Measurements from ENCODE around the gene FHOD3.
"Not testable (repeated sequence)": the region's sequence is repeated elsewhere in the genome, so short reads cannot be mapped to it uniquely, and the experiment has no call there.

The FHOD3 gene

DNA sequence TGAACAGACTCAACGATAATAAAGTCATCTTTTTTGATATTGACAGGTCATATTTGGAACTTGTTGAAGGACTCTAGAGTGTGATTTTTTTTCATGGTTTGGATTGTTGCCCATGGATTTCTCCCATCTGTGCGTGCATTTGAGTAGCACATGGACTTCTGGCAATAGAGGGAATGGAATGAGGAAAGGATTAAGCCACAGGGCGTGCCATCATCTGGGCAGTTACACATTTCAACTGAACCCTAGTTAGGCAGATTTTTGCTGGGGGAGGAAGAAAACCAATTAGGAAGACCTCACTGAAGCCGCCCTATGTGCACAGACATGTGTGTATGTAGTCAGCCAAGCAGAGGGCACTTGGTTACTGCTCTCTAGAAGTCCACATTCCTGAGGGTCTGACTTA lies 458.7 kb downstream of the FHOD3 start:
- no peak for DNase-seq (ENCODE audit: low read depth)

DNA sequence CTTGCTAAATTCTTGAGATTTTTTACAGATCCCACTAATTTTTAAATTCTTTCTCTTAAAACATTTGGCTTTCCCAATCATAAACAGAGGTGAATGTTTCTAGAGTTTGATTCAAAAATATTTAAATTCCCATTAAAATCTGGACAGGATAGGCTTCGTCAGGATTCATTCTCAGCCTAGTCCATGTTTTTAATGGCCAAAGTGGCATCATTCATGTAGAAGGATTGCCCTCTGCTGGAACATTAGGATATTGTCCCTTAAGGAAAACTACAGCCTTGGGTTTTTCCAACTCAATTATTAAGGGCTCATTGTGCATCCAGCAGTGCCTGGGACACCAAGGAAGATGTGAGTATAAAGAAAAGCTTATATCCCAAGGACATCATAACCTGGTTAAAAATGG lies 459.6 kb downstream of the FHOD3 start:
- no peak for DNase-seq (ENCODE audit: low read depth)

DNA sequence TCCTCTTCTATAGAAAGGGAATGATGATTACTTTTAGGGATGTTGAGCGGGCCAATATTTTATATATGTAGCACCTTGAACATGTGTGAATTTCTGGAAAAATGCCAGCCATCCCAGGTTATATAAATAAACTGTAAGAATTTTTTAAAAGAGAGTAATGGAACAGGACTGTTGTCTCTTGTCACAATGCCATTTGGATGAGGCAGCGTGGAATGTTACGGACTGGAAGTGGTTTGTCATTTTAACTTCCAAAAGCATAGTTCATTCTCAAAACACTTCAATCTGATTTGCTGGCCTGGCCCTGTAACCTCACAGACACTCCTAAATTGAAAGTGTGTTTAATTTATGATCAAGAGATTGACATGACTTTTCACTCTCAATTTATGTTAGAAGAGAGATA lies 460.5 kb downstream of the FHOD3 start:
- DNase-seq (ENCODE audit: low read depth), result no peak

DNA sequence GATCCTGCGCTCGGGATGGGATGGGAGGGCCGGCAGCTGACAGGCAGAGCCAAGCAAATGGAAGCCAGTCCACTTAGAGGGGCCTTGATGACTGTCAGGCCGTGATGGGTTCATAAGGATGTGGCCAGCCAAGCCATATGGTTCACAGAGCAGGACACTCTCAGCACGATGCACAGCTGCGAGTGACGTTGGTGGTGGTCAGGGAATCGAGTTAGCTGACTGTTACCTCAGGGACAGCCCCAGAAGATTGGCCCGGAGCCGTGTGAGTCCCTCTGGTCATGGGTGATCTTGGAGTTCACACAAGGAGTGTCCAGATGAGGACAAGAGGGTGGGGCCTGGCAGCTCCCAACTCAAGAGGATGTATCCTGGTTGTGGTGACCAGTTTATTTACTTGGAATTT lies 461.1 kb downstream of the FHOD3 start:
- DNase-seq (ENCODE audit: low read depth), result no peak

DNA sequence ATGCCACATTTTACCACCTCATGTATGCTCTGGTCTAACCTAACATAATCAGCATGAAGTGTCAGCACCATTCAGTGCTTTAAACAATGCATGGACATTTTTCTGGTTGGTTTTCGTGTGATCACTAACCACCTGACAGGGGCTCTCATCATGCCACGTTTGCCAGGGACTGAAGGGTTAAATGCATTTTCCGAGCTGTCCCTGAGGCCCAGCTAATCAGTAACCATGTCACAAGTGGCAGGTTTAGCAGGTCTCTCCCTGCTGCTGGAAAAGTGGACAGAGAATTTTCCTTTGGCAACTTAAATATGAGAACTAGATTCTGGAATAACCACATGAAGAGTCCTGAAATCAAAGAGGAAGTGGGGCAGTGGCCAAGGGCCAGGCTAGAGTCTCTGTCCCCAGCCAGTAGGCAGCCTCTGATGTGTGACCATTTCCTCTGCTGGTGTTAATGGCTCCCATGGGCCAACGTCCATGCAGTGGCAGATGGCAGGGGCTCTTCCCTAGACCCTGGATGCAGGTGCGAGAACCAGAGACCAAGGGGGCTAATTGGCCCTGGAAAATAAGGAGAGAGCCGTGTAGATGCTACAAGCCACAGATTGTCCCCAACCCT lies 461.8 kb downstream of the FHOD3 start:
- no peak for DNase-seq (ENCODE audit: low read depth)

DNA sequence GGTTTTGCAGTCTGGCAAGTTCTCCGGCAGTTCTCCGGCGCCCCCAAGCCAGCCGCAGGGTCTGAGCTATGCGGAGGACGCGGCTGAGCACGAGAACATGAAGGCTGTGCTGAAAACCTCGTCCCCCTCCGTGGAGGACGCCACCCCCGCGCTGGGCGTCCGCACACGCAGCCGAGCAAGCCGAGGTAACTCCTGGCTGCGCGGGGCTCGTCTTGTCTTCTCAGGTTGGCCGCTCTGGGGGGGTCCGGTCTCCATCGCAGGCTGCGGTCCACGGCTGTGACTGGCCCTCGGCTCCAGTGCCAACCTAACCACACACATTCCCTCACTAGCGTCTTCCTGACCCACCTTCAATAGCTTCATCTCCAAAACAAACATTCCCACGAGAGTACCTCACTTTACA lies 463.1 kb downstream of the FHOD3 start:
- DNase-seq (ENCODE audit: low read depth), result no peak

DNA sequence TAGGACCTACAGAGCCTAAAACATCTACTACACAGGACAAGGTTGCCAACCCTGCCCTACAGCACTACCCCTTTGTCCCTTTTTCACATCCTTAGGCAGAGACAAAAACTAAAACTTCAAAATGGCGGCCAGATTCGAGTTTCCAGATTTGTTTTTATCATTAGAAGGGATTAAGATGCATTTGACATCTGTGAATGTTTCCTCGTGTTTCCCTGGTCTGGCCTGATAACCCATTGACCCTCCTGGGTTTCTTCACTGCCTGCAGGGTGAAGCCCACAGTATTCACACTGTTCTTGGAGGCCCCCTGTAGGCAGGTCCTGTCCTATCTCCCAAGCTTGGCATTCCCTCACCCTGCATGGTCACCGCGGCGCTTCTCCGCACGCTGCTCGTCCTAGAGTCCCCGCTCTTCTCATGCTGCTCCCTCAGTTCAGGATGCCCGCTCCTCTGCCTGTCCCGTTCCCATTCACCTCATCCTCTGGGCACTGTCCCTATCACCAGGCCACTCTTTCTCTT lies 463.7 kb downstream of the FHOD3 start:
- DNase-seq (ENCODE audit: low read depth), result no peak

DNA sequence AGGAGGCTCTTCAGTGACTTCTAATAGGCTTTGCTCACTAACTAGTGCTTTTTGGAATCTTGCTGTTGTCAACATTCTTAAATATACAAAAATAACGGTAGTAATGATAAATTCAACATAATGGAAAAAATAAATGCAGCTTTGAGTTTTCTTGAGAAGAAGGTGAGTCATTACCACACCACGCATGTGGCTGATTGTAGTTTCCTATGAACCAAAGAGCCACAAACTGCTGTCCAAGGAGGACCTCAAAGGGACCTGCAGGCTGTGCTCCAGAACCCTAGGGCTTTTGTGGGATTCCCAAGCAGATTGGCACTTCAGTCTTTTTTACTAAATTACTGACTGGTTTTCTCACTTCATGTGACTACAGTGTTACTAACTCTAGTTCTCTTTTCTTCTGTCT lies 464.6 kb downstream of the FHOD3 start:
- no peak for DNase-seq (ENCODE audit: low read depth)

DNA sequence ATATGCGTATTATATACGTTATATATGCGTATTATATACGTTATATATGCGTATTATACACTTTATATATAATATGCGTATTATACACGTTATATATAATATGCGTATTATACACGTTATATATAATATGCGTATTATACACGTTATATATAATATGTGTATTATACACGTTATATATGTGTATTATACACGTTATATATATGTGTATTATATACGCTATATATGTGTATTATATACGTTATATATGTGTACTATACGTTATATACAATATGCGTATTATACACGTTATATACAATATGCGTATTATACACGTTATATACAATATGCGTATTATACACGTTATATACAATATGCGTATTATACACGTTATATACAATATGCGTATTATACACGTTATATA lies 465.5 kb downstream of the FHOD3 start:
- DNase-seq (ENCODE audit: low read depth), result not testable (repeated sequence)

DNA sequence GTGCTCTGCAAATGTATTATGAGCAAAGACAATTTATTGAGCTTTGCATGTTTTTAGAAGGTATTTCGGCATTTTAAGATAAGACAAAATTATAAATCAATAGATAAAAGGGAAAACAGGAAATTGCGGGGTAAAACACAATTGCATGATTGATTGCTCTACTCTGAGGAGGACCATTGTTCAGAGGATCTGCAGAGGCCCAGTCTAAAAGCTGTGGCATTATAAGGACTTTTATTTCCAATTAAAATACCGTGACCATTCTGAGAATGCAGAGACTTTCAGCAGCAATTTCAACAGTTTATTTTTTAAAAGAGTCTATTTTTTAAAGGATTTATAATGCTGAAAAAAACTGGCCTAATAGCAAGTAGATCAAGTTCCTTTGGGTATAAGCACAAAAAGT lies 469.3 kb downstream of the FHOD3 start:
- DNase-seq (ENCODE audit: low read depth), result no peak

DNA sequence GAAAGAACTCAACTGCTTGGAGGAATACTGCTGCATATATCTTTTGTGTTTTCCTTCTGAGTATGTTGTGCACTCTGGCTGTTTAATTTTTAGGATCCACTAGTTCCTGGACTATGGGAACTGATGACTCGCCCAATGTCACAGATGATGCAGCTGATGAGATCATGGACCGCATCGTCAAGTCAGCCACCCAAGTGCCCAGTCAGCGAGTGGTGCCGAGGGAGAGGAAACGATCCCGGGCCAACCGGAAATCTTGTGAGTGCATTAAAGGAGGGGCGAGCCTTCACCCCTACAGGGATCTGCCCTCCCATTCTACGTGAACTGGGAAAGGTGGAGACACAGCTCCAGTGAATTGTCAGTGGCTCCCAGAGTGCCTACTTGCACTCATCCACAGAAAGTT lies 471.7 kb downstream of the FHOD3 start:
- no peak for DNase-seq (ENCODE audit: low read depth)

DNA sequence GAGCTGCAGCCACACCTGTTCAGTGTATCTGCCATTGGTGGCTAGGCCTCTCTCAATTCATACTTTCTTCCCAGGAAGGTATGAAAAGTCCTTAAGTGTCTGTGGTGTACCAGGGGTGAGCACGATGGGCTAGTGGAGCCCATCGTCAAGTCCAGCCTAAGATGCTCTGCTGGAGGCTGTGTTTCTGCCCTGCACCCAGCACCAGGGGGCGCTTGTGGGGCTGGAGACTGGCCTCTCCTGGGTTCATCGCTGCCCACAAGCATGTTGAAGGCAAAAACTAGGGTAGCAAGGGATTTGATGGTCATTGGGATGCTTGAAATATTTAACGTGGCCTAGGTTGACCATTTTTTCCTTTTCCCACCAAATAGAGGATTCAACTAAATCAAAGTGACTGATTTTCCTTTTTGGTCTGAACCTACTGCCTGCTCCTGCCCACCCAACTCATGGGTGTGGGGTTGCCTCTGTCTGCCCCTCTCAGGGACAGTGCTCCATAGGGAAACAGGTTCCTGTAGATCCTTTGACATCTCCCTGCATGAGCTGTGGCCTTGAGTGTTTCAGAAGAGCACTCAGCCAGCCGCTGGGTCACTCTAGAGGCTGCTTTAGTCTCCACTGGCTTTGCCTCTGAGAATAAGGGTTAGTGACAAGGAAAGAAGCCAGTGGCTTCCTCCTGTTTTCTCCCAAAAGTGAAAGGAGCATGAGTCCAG lies 472.2 kb downstream of the FHOD3 start:
- DNase-seq (ENCODE audit: low read depth), result no peak

DNA sequence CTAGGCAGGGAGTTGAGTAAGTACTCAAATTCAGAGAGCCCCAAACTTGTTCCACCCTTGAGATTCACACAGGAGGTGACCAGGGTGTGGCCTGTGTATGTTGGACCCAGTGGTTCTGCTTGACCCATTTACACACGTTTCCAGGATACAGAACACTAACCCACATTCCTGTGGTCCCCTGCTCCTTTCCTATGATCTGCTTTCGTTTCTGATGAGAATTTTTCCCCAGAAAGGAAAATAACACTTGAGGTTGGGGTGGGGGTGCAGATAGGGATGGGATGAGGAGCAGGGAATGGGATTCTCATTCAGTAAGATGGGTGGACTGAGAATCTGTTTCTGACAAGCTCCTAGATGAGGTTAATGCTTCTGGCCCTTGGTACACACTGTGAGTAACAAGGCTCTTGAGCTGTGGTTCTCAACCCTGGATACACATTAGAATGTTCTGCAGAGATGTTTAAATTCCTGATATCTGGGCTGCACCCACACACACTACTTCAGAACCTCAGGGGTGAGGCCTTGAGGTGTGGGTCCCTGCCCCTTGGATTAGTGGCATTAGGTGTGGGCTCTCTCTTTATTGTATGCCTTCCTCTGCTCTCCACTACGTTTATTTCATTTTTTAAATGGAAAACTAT lies 472.9 kb downstream of the FHOD3 start:
- no peak for DNase-seq (ENCODE audit: low read depth)

DNA sequence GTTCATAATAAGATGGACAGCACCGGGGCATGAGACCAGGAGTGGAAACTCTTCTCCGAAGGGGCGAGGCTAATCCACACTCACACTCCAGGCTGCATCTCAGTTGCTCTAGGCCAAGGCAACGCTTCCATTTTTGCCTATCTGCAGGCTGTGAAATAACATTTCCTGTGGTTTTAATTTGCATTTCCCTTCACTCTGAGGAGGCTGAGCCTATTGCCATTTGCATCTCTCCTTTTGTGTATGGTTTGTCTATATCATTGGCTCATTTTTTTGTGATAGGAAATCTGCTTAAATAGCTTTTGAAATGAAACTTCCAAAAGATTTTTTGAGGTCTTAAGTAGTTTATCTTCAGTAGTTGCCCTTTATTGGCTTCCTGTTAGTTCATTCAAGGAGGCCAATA lies 473.7 kb downstream of the FHOD3 start:
- DNase-seq (ENCODE audit: low read depth), result no peak

DNA sequence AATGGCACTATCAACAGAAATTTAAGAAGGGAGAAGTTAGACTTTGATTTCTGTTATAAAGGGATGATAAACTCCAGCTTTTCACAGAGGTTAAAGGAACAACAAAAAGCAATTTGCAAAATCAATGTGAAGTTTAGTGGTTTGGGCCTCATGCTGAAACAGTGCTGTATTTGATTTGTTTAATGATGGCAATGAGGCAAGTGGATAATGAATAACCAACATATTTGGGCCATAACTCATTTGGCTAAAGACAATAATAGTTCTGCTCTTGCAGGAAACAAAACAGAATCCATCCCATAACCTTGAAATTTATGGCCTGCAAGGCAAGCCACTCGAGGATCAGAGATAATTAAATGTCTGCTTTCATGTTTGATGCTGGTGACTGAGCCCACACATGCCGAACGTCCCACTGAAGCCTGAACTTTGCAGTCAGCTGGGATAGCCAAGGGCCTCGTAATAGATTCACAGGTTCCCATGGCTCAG lies 474.8 kb downstream of the FHOD3 start:
- no peak for DNase-seq (ENCODE audit: low read depth)

DNA sequence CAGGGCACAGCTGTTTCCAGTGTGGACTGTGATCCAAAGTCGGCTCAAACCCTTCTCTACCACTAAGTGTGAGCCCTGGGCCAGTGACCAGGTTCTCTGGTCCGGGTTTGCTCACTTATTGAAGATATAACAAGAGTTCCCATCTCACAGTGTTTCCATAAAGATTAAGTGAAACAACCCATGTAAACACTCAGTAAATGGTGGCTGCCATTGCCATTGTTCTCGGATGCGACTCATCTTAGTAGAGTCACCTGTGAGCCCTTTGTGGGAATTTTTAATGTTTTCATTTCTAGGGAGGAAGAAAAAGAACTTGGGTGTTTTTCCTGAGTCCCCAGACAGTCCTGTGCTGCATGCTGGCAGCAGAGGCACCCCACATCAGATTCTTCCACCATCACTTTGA lies 477.9 kb downstream of the FHOD3 start:
- no peak for DNase-seq (ENCODE audit: low read depth)

DNA sequence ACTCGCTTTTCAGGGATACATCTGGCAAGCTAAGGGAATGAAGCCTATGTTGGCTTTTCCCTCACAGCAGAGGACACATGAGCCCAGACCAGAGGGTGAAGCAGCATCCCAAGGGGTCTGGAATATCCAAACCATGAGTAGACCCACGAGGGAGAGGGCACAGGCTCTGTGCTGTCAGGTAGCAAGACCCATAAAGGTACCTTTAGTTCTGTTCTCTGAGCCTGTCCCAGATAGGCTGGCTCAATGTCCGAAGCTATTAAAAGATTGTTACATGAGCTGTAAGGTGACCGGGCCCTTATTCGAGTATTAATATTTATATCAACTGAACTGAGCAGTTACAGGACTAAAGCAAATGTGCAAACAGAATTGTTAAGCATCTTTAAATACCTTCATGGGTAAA lies 479.1 kb downstream of the FHOD3 start:
- DNase-seq (ENCODE audit: low read depth), result no peak

DNA sequence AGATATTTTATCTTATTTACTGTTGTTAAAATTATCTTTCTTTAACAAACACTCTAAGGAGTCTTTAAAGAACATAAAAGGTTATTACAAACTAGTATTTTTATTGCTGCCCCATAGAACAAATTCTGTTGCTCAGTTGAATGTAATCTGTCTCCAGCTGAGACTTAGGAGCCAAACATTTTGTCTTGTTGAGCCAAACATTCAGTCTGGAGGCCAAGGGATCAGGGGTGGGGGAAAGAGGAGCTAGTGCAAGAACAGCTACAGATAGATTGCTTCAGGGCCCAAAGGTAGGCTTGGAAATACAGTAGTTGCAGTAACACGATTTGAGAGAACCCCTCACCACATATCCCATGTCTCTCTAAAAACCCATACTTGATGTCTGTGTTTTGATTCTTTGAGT lies 480.1 kb downstream of the FHOD3 start:
- DNase-seq (ENCODE audit: low read depth), result no peak

DNA sequence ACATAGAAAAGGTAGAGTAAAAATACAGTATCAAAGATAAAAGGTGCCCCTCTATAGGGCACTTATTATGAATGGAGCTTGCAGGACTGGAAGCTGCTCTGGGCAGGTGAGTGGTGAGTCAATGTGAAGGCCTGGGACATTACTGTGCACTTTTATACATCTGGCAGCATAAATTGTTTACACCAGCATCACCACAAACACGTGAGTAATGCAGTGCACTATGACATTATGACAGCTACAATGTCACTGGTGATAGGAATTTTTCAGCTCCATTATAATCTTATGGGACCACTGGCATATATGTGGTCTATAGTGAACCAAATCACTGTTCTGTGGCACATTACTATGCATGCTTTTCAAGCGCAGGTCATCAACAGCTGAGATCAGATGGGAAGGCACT lies 483.2 kb downstream of the FHOD3 start:
- no peak for DNase-seq (ENCODE audit: low read depth)

DNA sequence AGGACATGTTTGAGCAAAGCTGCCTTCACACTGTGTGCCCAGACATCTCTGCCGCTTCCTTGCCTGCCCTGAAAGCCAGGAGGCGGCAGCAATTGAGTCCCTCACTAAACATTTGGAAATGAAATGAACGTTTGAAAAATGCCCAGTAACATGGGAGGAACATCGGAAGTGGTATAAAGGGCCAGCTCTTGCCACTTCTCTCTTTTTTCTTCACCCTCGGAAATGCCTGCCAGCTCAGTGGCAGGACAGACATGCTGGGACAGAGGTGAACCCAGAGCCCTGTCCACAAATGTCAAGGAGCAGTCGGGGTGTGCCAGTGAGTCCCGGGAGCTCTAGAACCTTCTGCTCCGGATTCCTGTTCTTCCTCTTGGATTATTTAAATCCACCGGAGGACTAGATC lies 485.2 kb downstream of the FHOD3 start:
- DNase-seq (ENCODE audit: low read depth), result no peak

DNA sequence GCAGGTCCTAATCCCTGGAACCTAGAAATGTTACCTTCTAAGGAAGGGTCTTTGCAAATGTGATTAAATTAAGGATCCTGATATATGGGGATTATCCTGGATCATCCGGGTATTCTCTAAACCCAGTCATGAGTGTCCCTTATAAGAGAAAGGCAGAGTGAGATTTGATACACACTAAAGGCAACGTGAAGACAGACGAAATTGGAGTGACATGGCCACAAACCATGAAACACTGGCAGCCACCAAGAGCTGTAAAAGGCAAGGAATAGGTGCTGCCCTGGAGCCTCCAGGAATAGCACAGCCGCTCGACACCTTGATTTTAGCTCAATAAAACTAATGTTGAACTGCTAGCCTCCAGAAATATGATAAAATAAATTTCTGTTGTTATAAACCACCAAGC lies 486.3 kb downstream of the FHOD3 start:
- DNase-seq (ENCODE audit: low read depth), result no peak

DNA sequence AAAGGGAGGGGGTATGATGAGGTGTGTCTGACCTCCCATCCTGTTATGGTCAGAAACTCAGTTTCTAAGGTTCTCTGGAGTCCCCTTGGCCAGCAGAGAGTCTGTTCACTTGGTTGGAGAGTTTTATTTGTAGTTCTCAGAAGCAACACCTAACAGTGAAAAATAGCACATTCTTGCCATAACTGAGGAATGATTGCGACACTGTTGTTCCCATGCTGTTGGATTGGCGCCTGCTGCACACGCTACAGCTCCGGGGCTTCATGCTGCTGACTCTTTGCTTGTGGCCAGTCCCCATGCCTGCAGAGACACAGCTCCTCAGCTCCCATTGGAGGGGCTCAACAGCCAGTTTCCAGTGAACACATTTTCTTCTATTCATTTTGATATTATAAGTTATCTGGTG lies 489.2 kb downstream of the FHOD3 start:
- DNase-seq (ENCODE audit: low read depth), result no peak

DNA sequence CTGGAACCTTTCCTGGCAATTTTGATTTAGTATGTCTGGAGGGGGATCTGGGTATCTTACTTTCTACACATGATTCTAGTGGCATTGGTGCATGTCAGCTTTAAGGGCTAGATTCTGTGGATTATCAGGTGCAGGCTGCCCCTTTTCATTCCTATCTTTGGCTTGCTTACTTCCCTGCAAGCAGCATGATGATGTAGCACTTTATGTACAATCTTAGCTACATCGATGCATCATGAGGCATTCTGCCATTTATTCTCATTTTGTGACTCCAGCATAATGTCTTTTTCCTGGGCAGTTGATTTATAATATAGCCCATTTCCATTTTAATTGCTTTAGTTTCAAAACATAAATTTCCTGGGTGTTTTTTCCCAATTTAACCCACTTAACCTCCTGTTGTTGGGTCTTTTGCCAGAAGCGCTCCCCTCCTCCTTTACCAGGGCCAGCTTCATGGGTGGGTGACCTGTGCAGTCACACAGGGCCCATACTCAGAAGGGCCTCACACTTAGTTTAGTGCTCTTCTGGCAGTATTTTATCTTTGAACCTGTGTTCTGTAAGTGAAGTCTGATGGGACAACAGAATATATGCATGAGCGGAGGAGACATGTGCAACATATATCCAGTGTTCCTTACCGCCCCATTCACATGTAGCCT lies 495.2 kb downstream of the FHOD3 start:
- no peak for DNase-seq (ENCODE audit: low read depth)
